LNCAP (cell line): ENCODE results near the gene TMEM273.

ENCODE experiments used
- CTCF ChIP-seq: fragments of 450-650 bp; IDR thresholded peaks from 2 replicates; pipeline ENCODE4 v1.5.1; 2017; ENCODE audit warnings: mild to moderate bottlenecking

Gene TMEM273

DNA sequence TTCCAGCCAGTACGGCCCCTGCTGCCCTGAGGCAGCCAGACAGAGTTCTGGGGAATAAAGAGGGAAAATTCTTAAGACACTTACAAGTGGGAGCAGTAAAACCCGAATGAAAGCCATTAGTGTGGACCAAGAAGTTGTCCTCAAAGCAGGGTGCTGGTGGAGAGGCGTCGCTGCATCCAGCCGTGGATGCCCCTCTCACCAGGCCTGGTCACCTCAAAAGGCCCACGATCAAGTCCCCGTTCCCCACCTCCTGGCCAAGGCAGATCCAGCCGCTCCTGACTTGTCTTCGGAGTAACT, 73.5 kb downstream of the TMEM273 start:
- no peak for TF ChIP-seq CTCF

DNA sequence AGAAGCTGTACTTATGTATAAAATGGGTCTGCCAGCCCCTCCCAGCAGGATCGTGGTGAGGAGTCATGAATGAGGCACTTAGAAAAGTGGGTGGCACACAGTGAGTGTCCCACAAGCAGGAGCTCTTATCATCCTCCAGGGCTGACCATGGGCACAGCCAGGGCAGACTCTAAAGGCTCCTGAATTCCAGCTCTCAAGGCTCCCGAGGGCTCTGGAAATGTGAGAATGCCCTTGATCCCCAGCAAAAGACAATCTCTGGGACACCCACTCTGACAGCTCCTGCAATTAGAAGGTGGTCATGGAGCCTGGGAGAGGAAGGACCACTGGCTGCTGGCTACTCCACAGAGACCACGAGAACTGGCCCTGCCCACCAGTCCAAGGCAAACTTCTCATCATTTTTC, 74.5 kb downstream of the TMEM273 start:
- no peak for TF ChIP-seq CTCF

GRCh38 chr10:49112851-49113250, 75.3 kb downstream of the TMEM273 start:
- TF ChIP-seq CTCF: no peak

GRCh38 chr10:49112098-49112497, 76.1 kb downstream of the TMEM273 start:
- TF ChIP-seq CTCF: no peak

DNA sequence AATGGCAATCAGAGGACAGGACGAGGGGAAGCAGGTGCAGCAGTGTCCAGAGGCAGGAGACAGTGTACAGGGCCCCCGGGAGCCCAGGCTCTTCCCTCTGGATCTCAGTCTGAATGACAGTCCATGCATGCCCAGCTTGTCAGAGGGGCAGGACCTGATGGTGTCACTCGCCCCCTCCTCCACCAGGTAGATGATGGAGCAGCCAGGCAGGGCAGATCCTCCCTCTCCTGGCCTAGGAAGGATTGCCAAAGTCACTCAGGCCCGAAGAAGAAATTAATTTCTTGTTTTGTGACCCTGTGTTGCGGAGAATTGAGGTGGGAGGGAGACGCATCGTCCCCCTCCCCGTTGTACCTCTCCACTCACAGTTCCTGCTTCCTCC, 76.9 kb downstream of the TMEM273 start:
- no peak for TF ChIP-seq CTCF

GRCh38 chr10:49110684-49111319, 77.4 kb downstream of the TMEM273 start:
- no peak for TF ChIP-seq CTCF

GRCh38 chr10:49109669-49110340, 78.4 kb downstream of the TMEM273 start:
- TF ChIP-seq CTCF: no peak

DNA sequence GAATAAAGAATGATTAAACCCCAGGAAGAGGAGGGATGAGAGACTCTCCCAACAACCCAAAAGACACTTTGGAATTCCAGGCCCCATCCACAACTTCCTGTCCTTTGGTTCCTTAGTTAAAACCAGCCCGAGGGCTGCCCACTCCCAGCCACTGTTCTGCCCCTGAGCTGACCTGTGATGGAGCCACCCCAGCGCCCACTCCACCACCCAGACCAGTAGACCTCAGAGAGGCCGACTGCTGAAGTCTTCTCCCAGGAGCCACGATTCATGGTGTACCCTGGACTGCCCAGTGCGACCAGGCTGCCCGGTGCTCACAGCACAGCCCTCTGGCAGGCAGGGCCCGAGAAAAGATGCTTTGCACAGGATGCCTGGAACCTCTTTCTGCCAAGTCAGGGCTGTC, 79.5 kb downstream of the TMEM273 start:
- TF ChIP-seq CTCF: no peak
